Astrocyte (in vitro differentiated cells and primary cell): ENCODE measurements around the gene ZNF839.

ENCODE experiments used
- EZH2 ChIP-seq: IDR thresholded peaks from 2 replicates; pipeline ENCODE4 v1.6.1; 2012; ENCODE audit warnings: mild to moderate bottlenecking, low read length, inconsistent platforms; ENCODE audit not compliant: insufficient read depth
- TF ChIP-seq, protein P1 (sequence below): IDR thresholded peaks from 2 replicates; pipeline ENCODE4 v1.5.1; 2011; ENCODE audit warnings: low read depth, mild to moderate bottlenecking, inconsistent platforms, low read length, moderate library complexity; ENCODE audit not compliant: insufficient read depth

- TF ChIP-seq, protein P1, sequence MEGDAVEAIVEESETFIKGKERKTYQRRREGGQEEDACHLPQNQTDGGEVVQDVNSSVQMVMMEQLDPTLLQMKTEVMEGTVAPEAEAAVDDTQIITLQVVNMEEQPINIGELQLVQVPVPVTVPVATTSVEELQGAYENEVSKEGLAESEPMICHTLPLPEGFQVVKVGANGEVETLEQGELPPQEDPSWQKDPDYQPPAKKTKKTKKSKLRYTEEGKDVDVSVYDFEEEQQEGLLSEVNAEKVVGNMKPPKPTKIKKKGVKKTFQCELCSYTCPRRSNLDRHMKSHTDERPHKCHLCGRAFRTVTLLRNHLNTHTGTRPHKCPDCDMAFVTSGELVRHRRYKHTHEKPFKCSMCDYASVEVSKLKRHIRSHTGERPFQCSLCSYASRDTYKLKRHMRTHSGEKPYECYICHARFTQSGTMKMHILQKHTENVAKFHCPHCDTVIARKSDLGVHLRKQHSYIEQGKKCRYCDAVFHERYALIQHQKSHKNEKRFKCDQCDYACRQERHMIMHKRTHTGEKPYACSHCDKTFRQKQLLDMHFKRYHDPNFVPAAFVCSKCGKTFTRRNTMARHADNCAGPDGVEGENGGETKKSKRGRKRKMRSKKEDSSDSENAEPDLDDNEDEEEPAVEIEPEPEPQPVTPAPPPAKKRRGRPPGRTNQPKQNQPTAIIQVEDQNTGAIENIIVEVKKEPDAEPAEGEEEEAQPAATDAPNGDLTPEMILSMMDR: no peak
- TF ChIP-seq EZH2: no peak
These were observed 40.3 kb upstream of the ZNF839 start for GRCh38 chr14:102279282-102279681.
